CD4-positive, alpha-beta T cell treated with Interleukin-15 for 4 hours (primary cell): ENCODE results near the gene GOLGA1.
A peak's percentile ranks its signal among the peaks of the same experiment; 100 is the strongest.
"Not testable (repeated sequence)": the region's sequence is repeated elsewhere in the genome, so short reads cannot be mapped to it uniquely, and the experiment has no call there.

Experiments
- DNase-seq: peaks from one replicate; pipeline ENCODE4 v3.0.0-alpha.2; 2020; ENCODE audit warnings: low spot score

Gene GOLGA1

GRCh38 chr9:124858330-124859046 lies 82.4 kb downstream of the GOLGA1 start:
- DNase-seq, result no peak

GRCh38 chr9:124857533-124858162 lies 83.2 kb downstream of the GOLGA1 start:
- no peak for DNase-seq

GRCh38 chr9:124855944-124856765 lies 84.7 kb downstream of the GOLGA1 start:
- DNase-seq, result no peak

- no peak for DNase-seq
Measured at GRCh38 chr9:124855566-124855943, 85.3 kb downstream of the GOLGA1 start.

- no peak for DNase-seq
Measured at GRCh38 chr9:124854822-124855221, 86.1 kb downstream of the GOLGA1 start.

- no peak for DNase-seq
Measured at GRCh38 chr9:124854161-124854560, 86.7 kb downstream of the GOLGA1 start.

GRCh38 chr9:124853605-124854143 lies 87.2 kb downstream of the GOLGA1 start:
- DNase-seq, result no peak

- peak; percentile 84 for DNase-seq
Measured at GRCh38 chr9:124852829-124853531, 87.9 kb downstream of the GOLGA1 start, which contains the start of gene WDR38. WDR38 (plus strand) TSS chr9:124853460; CDS start chr9:124853532, 72 bp downstream.

GRCh38 chr9:124852121-124852828 lies 88.6 kb downstream of the GOLGA1 start:
- DNase-seq, result no peak

GRCh38 chr9:124849801-124850200 lies 91.1 kb downstream of the GOLGA1 start:
- no peak for DNase-seq

- DNase-seq, result no peak
Measured at GRCh38 chr9:124846969-124847368, 93.9 kb downstream of the GOLGA1 start.

- DNase-seq, result not testable (repeated sequence)
Measured at GRCh38 chr9:124846467-124846866, 94.4 kb downstream of the GOLGA1 start.

GRCh38 chr9:124844291-124844690 lies 96.6 kb downstream of the GOLGA1 start:
- DNase-seq, result no peak

- DNase-seq, result no peak
Measured at GRCh38 chr9:124843456-124844034, 97.3 kb downstream of the GOLGA1 start.

- no peak for DNase-seq
Measured at GRCh38 chr9:124841075-124841821, 99.6 kb downstream of the GOLGA1 start.

GRCh38 chr9:124840300-124840833 lies 100.5 kb downstream of the GOLGA1 start:
- DNase-seq, result no peak

- DNase-seq, result no peak
Measured at GRCh38 chr9:124839612-124840299, 101.1 kb downstream of the GOLGA1 start.

GRCh38 chr9:124838567-124839275 lies 102.2 kb downstream of the GOLGA1 start:
- not testable (repeated sequence) for DNase-seq

GRCh38 chr9:124838132-124838531 lies 102.8 kb downstream of the GOLGA1 start:
- not testable (repeated sequence) for DNase-seq
